Measurements from ENCODE around the gene FAM53B.

The FAM53B gene

GRCh38 chr10:124653811-124654651 lies 90.1 kb downstream of the FAM53B start:
- ATAC-seq = no peak
- H3K9me3 Mint-ChIP-seq = no peaks in the 10 kb centered on the region
- peak overlapping the region; percentile 25 for H3K4me3 Mint-ChIP-seq
- H3K4me1 Mint-ChIP-seq = peaks cover 95% of the 10 kb centered on the region
- H3K36me3 Mint-ChIP-seq = peaks cover 37% of the 10 kb centered on the region
- DNase-seq (ENCODE audit: low spot score in 2 of 2) = no peak
- peak overlapping the region; percentile 44 for H3K27ac Mint-ChIP-seq

GRCh38 chr10:124653311-124653710 lies 90.9 kb downstream of the FAM53B start:
- peaks cover 38% of the 10 kb centered on the region for H3K36me3 Mint-ChIP-seq
- H3K9me3 Mint-ChIP-seq = no peaks in the 10 kb centered on the region
- no peak for ATAC-seq
- peaks cover 95% of the 10 kb centered on the region for H3K4me1 Mint-ChIP-seq
- no peak for DNase-seq (ENCODE audit: low spot score in 2 of 2)
- no peak overlapping the region for H3K4me3 Mint-ChIP-seq
- H3K27ac Mint-ChIP-seq = peak overlapping the region; percentile 94

- H3K27ac Mint-ChIP-seq = peak overlapping the region; percentile 94
- ATAC-seq (no peak), DNase-seq (ENCODE audit: low spot score in 2 of 2) (no peak)
- no peaks in the 10 kb centered on the region for H3K9me3 Mint-ChIP-seq
- H3K4me1 Mint-ChIP-seq = peaks cover 95% of the 10 kb centered on the region
- peaks cover 40% of the 10 kb centered on the region for H3K36me3 Mint-ChIP-seq
- no peak overlapping the region for H3K4me3 Mint-ChIP-seq
Measured at GRCh38 chr10:124652701-124653100, 91.5 kb downstream of the FAM53B start.

GRCh38 chr10:124652200-124652599 lies 92.0 kb downstream of the FAM53B start:
- H3K4me1 Mint-ChIP-seq = peaks cover 95% of the 10 kb centered on the region
- peak overlapping the region; percentile 94 for H3K27ac Mint-ChIP-seq
- H3K4me3 Mint-ChIP-seq = peak overlapping the region; percentile 67
- peaks cover 41% of the 10 kb centered on the region for H3K36me3 Mint-ChIP-seq
- ATAC-seq (no peak), DNase-seq (ENCODE audit: low spot score in 2 of 2) (no peak)
- no peaks in the 10 kb centered on the region for H3K9me3 Mint-ChIP-seq

GRCh38 chr10:124651402-124651891 lies 92.7 kb downstream of the FAM53B start:
- Mint-ChIP-seq H3K4me3 (peak overlapping the region; percentile 67), H3K9me3 (no peaks in the 10 kb centered on the region), H3K27ac (peak overlapping the region; percentile 94), H3K4me1 (peaks cover 98% of the 10 kb centered on the region), H3K36me3 (peaks cover 42% of the 10 kb centered on the region)
- DNase-seq (ENCODE audit: low spot score in 2 of 2) (no peak), ATAC-seq (peak; percentile 18)

GRCh38 chr10:124650820-124651401 lies 93.3 kb downstream of the FAM53B start:
- ATAC-seq (peak; percentile 83), DNase-seq (ENCODE audit: low spot score in 2 of 2) (peak; percentile 57 to 85)
- Mint-ChIP-seq H3K27ac (peak overlapping the region; percentile 94), H3K9me3 (no peaks in the 10 kb centered on the region), H3K4me3 (peak overlapping the region; percentile 67), H3K36me3 (peaks cover 40% of the 10 kb centered on the region), H3K4me1 (peaks cover 98% of the 10 kb centered on the region)

- H3K36me3 Mint-ChIP-seq = peaks cover 40% of the 10 kb centered on the region
- ATAC-seq = peak; percentile 63
- peak in 1 of 2 donors; percentile 74 for DNase-seq (ENCODE audit: low spot score in 2 of 2)
Measured at GRCh38 chr10:124650263-124650662, 93.9 kb downstream of the FAM53B start.

GRCh38 chr10:124649214-124649613 lies 95.0 kb downstream of the FAM53B start:
- H3K4me3 Mint-ChIP-seq = peak overlapping the region; percentile 67
- peak overlapping the region; percentile 94 for H3K27ac Mint-ChIP-seq
- ATAC-seq = no peak
- H3K36me3 Mint-ChIP-seq = peaks cover 40% of the 10 kb centered on the region
- peaks cover 98% of the 10 kb centered on the region for H3K4me1 Mint-ChIP-seq
- DNase-seq (ENCODE audit: low spot score in 2 of 2) = no peak
- H3K9me3 Mint-ChIP-seq = no peaks in the 10 kb centered on the region

More at GRCh38 chr10:124650263-124650662, 93.9 kb downstream of the FAM53B start:
- Mint-ChIP-seq H3K9me3 (no peaks in the 10 kb centered on the region), H3K27ac (peak overlapping the region; percentile 94), H3K4me1 (peaks cover 98% of the 10 kb centered on the region), H3K4me3 (peak overlapping the region; percentile 67)

GRCh38 chr10:124648738-124649137 lies 95.4 kb downstream of the FAM53B start:
- peaks cover 40% of the 10 kb centered on the region for H3K36me3 Mint-ChIP-seq
- H3K4me3 Mint-ChIP-seq = peak overlapping the region; percentile 67
- no peaks in the 10 kb centered on the region for H3K9me3 Mint-ChIP-seq
- peak overlapping the region; percentile 95 for H3K27ac Mint-ChIP-seq
- DNase-seq (ENCODE audit: low spot score in 2 of 2) = peak; percentile 40 to 78
- peaks cover 100% of the 10 kb centered on the region for H3K4me1 Mint-ChIP-seq
- peak; percentile 50 for ATAC-seq

- ATAC-seq = no peak
- Mint-ChIP-seq H3K36me3 (peaks cover 45% of the 10 kb centered on the region), H3K4me1 (peaks cover 100% of the 10 kb centered on the region)
Measured at GRCh38 chr10:124648131-124648475, 96.1 kb downstream of the FAM53B start.

GRCh38 chr10:124647421-124648130 lies 96.6 kb downstream of the FAM53B start:
- peaks cover 100% of the 10 kb centered on the region for H3K4me1 Mint-ChIP-seq
- peak; percentile 66 for ATAC-seq
- DNase-seq (ENCODE audit: low spot score in 2 of 2) = peak; percentile 38 to 76
- H3K27ac Mint-ChIP-seq = peak overlapping the region; percentile 95
- H3K4me3 Mint-ChIP-seq = peak overlapping the region; percentile 67
- H3K9me3 Mint-ChIP-seq = no peaks in the 10 kb centered on the region
- H3K36me3 Mint-ChIP-seq = peaks cover 51% of the 10 kb centered on the region

More at GRCh38 chr10:124648131-124648475, 96.1 kb downstream of the FAM53B start:
- Mint-ChIP-seq H3K9me3 (no peaks in the 10 kb centered on the region), H3K27ac (peak overlapping the region; percentile 95), H3K4me3 (peak overlapping the region; percentile 67)
- no peak for DNase-seq (ENCODE audit: low spot score in 2 of 2)

- H3K4me3 Mint-ChIP-seq = peak overlapping the region; percentile 67
- ATAC-seq (no peak), DNase-seq (ENCODE audit: low spot score in 2 of 2) (no peak)
- H3K36me3 Mint-ChIP-seq = peaks cover 56% of the 10 kb centered on the region
- H3K27ac Mint-ChIP-seq = peak overlapping the region; percentile 95
- no peaks in the 10 kb centered on the region for H3K9me3 Mint-ChIP-seq
- peaks cover 100% of the 10 kb centered on the region for H3K4me1 Mint-ChIP-seq
Measured at GRCh38 chr10:124646483-124647352, 97.5 kb downstream of the FAM53B start.

GRCh38 chr10:124645467-124646095 lies 98.6 kb downstream of the FAM53B start:
- H3K9me3 Mint-ChIP-seq = no peaks in the 10 kb centered on the region
- DNase-seq (ENCODE audit: low spot score in 2 of 2) = no peak
- peaks cover 100% of the 10 kb centered on the region for H3K4me1 Mint-ChIP-seq
- peak overlapping the region; percentile 95 for H3K27ac Mint-ChIP-seq
- H3K4me3 Mint-ChIP-seq = no peak overlapping the region
- ATAC-seq = no peak
- H3K36me3 Mint-ChIP-seq = peaks cover 59% of the 10 kb centered on the region

- Mint-ChIP-seq H3K36me3 (peaks cover 53% of the 10 kb centered on the region), H3K4me3 (no peak overlapping the region), H3K9me3 (no peaks in the 10 kb centered on the region), H3K4me1 (peaks cover 100% of the 10 kb centered on the region), H3K27ac (peak overlapping the region; percentile 95)
- no peak for DNase-seq (ENCODE audit: low spot score in 2 of 2)
- ATAC-seq = no peak
Measured at GRCh38 chr10:124644771-124645415, 99.3 kb downstream of the FAM53B start.

Measured in stimulated activated effector memory CD8-positive, alpha-beta T cell treated with anti-CD3 and anti-CD28 coated beads, Interleukin-12 subunit alpha, Interleukin-12 subunit beta, amount 100 ng/mL, for 72 hours (primary cell).